HepG2 (cell line): ENCODE results near the gene PPARA. TPM values are rescaled to one million over a fixed set of nuclear protein-coding genes. Genes with fewer than 3 reads are reported as not detected.

Experiments used
- ATAC-seq: fragments of 200-7000 bp; cut with Tn5 transposase; 3 replicates; pipeline ENCODE4 v1.9.1; 2020; ENCODE audit warnings: mild to moderate bottlenecking, moderate library complexity
- BruUV-seq: library from RNA; stranded (reverse); fragments of 400-500 nt; replicated peaks from 2 replicates; lab custom pipeline; 2021; lab: Mats Ljungman, UMichigan
- CTCF ChIA-PET: fragments of 300-600 bp; formaldehyde crosslinking; extraction: SDS; loops from one replicate; lab custom pipeline; 2021; ENCODE audit warnings: low total read pairs, inconsistent platforms, low intra/inter-chr PET ratio; lab: Yijun Ruan, JAX
- POLR2A ChIA-PET: fragments of 350-600 bp; sonication (Branson Sonifier 250); formaldehyde crosslinking; loops from one replicate; lab custom pipeline; 2020; ENCODE audit warnings: antibody characterized with exemption, inconsistent platforms; lab: Yijun Ruan, JAX
- DNase-seq: peaks from one replicate; pipeline ENCODE4 v3.0.0-alpha.2; 2015; ENCODE audit warnings: low spot score
- FAIRE-seq: peaks from 3 replicates; lab custom pipeline; 2011; peaks lifted over from hg19 to GRCh38; lab: Jason Lieb, UNC
- H2AFZ ChIP-seq: one replicate; pipeline ENCODE4 v1.6.1; 2011; ENCODE audit warnings: low read length, inconsistent platforms
- H3K27ac ChIP-seq: fragments of 300-600 bp; 3 replicates; pipeline ENCODE4 v1.8.0; 2011; ENCODE audit warnings: mixed run types, mild to moderate bottlenecking, mixed read lengths, low read length, inconsistent platforms; ENCODE audit not compliant: insufficient read depth; ENCODE audit errors: extremely low read length
- H3K27me3 ChIP-seq, 2 experiments: fragments of 200-600 bp in 1 of 2; 2 replicates in 1 of 2; 3 replicates in 1 of 2; pipeline versions ENCODE4 v1.6.0 to v1.8.0; 2011; ENCODE audit warnings: low read length in 2 of 2, mild to moderate bottlenecking in 2 of 2, moderate library complexity in 2 of 2, inconsistent platforms in 1 of 2; ENCODE audit not compliant: insufficient read depth in 2 of 2, control insufficient read depth in 1 of 2
- H3K36me3 ChIP-seq, 2 experiments: fragments of 200-600 bp in 1 of 2; replicated peaks in 1 of 2; 2 replicates in 1 of 2; 3 replicates in 1 of 2; pipeline versions ENCODE4 v1.5.1 to v1.8.0; 2011; ENCODE audit warnings: low read length in 2 of 2, inconsistent platforms in 1 of 2; ENCODE audit not compliant: insufficient read depth in 2 of 2, control insufficient read depth in 1 of 2
- H3K4me1 ChIP-seq: 2 replicates; pipeline ENCODE4 v1.5.1; 2012; ENCODE audit warnings: low read length, inconsistent platforms; ENCODE audit not compliant: insufficient read depth
- H3K4me2 ChIP-seq: 2 replicates; pipeline ENCODE4 v1.6.0; 2011; ENCODE audit warnings: low read depth, low read length, inconsistent platforms
- H3K4me3 ChIP-seq, 3 experiments: fragments of 200-600 bp in 1 of 3; sonication (generic), shearing (Covaris generic) in 1 of 3; replicated peaks in 1 of 3; 2 replicates each; pipeline ENCODE4 v1.5.1; 2011 to 2016; ENCODE audit warnings: low read length in 3 of 3, inconsistent platforms in 2 of 3, low read depth in 2 of 3, mild to moderate bottlenecking in 2 of 3, control low read depth in 1 of 3, mixed read lengths in 1 of 3; ENCODE audit not compliant: insufficient read depth in 1 of 3
- H3K79me2 ChIP-seq: one replicate; pipeline ENCODE4 v1.6.1; 2011; ENCODE audit warnings: low read length, inconsistent platforms; ENCODE audit not compliant: insufficient read depth
- H3K9ac ChIP-seq: 2 replicates; pipeline ENCODE4 v1.6.0; 2011; ENCODE audit warnings: mild to moderate bottlenecking, low read depth, low read length, inconsistent platforms; ENCODE audit not compliant: insufficient read depth
- H3K9me3 ChIP-seq: 2 replicates; pipeline ENCODE4 v1.5.1; 2012; ENCODE audit warnings: mild to moderate bottlenecking, low read length
- H4K20me1 ChIP-seq: 2 replicates; pipeline ENCODE4 v1.6.0; 2011; ENCODE audit warnings: inconsistent platforms, mild to moderate bottlenecking, low read length, moderate library complexity; ENCODE audit not compliant: insufficient read depth
- AGO2 ChIP-seq: fragments of 200-400 bp; formaldehyde crosslinking; optimal IDR thresholded peaks from 2 replicates; pipeline ENCODE3; 2017; ENCODE audit warnings: mild to moderate bottlenecking, low read depth, low read length, moderate library complexity
- HHEX ChIP-seq: IDR thresholded peaks from 2 replicates; pipeline ENCODE4 v1.6.1; 2016; ENCODE audit warnings: control low read depth
- ZBTB1 ChIP-seq: sonication (generic); formaldehyde crosslinking; IDR thresholded peaks from 2 replicates; pipeline ENCODE4 v1.4.0; 2020; ENCODE audit warnings: missing genetic modification reagents, borderline replicate concordance
- ZNF276 ChIP-seq: sonication (generic); formaldehyde crosslinking; IDR thresholded peaks from 2 replicates; pipeline ENCODE4 v1.4.0; 2020; ENCODE audit warnings: mild to moderate bottlenecking, low read depth, missing genetic modification reagents
- ZNF382 ChIP-seq: sonication (generic); formaldehyde crosslinking; IDR thresholded peaks from 2 replicates; pipeline ENCODE4 v1.5.0; 2020; ENCODE audit warnings: missing genetic modification reagents, mild to moderate bottlenecking, borderline replicate concordance
- ZNF414 ChIP-seq: sonication (generic); formaldehyde crosslinking; IDR thresholded peaks from 2 replicates; pipeline ENCODE4 v1.5.0; 2020; ENCODE audit warnings: missing genetic modification reagents
- WGBS: methylation state at CpG from one replicate; pipeline ENCODE4 v1.1.6; 2017; ENCODE audit warnings: low lambda C conversion rate; 5-methylcytosine and 5-hydroxymethylcytosine counted together
- in situ Hi-C: cut with HindIII; loops from 2 replicates; pipeline ENCODE4 v1.10.0; 2017; ENCODE audit warnings: low pct_unique_long_range_greater_than_20kb; ENCODE audit not compliant: extremely low pct_ligation_motif_present
- intact Hi-C: fragments of 100-400 bp; cut with micrococcal nuclease; formaldehyde crosslinking; loops from one replicate; pipeline ENCODE4 v1.10.0; 2022; ENCODE audit not compliant: unreplicated experiment
- polyA plus RNA-seq, 8 experiments: library from polyadenylated mRNA; depleted of rRNA in 3 of 8; stranded (reverse) in 7 of 8; unstranded in 1 of 8; fragments of >200 nt; fragmentation: Illumina TruSeq in 4 of 8; extraction: Trizol in 4 of 8; gene quantifications; 2 replicates each; pipeline versions ENCODE4 v1.2.1 to v1.2.3, GENCODE V29; 2011 to 2016; ENCODE audit warnings: low read depth in 4 of 8, missing spikeins in 1 of 8, mixed read lengths in 1 of 8; ENCODE audit not compliant: insufficient read depth in 1 of 8
- total RNA-seq, 5 experiments: library from RNA; depleted of rRNA; stranded (reverse); fragments of >200 nt; fragmentation: Illumina TruSeq; extraction: Trizol; gene quantifications; 2 replicates each; pipeline ENCODE4 v1.2.3, GENCODE V29; 2016; ENCODE audit warnings: low read depth in 1 of 5

PPARA gene
- total and polyA plus RNA-seq, 2 of the 13 experiments (the other 11 are each of a cell fraction or from before 2014, with no cell fraction given), result 18.2 to 24.7 TPM

GRCh38 chr22:46214149-46214548, 63.8 kb downstream of the PPARA start (continued):
- no peak for TF ChIP-seq ZNF276
- TF ChIP-seq HHEX (CRISPR knock-in tag), result no peak
- no peak for TF ChIP-seq ZBTB1 (CRISPR knock-in tag)
- TF ChIP-seq ZNF414, result no peak

GRCh38 chr22:46214616-46215015, 64.3 kb downstream of the PPARA start:
- no TSS peak for BruUV-seq
- no peak overlapping the region for H2AFZ ChIP-seq
- H3K9me3 ChIP-seq, result peaks cover 3% of the 10 kb centered on the region
- no peak overlapping the region for H3K4me3 ChIP-seq
- no peak overlapping the region for H3K27ac ChIP-seq
- ChIA-PET POLR2A (no interaction called here), CTCF (no interaction called here)
- no peaks in the 10 kb centered on the region for H3K79me2 ChIP-seq
- no peaks in the 10 kb centered on the region for H3K27me3 ChIP-seq
- in situ Hi-C loops (no loop called here), intact Hi-C loops (no loop called here)
- ATAC-seq, result no peak
- no peaks in the 10 kb centered on the region for H4K20me1 ChIP-seq
- 97% methylated on average over 28 of the region's 28 CpGs for WGBS
- no peak for DNase-seq
- no peak overlapping the region for H3K4me2 ChIP-seq
- peaks cover 15 to 58% of the 10 kb centered on the region in 2 experiments for H3K36me3 ChIP-seq
- no peaks in the 10 kb centered on the region for H3K4me1 ChIP-seq
- no peak overlapping the region for H3K9ac ChIP-seq
- no peak for FAIRE-seq
- TF ChIP-seq ZNF382 (CRISPR knock-in tag) (no peak), AGO2 (peak; percentile 47)
